Subcutaneous abdominal adipose tissue (tissue), 5 donors: ENCODE results near the gene MED12.
A peak's percentile ranks its signal among the peaks of the same experiment; 100 is the strongest.

Source experiments
- H3K27ac ChIP-seq: one replicate; pipeline ENCODE4 v1.7.0; 2013; ENCODE audit warnings: low read depth, mild to moderate bottlenecking, inconsistent platforms, low read length, moderate library complexity
- H3K27me3 ChIP-seq, 5 donors: one replicate each; pipeline ENCODE4 v1.7.0; 2013; ENCODE audit warnings: low read length in 5 of 5, inconsistent platforms in 1 of 5; ENCODE audit not compliant: control insufficient read depth in 5 of 5, insufficient read depth in 4 of 5
- H3K36me3 ChIP-seq, 5 donors: one replicate each; pipeline ENCODE4 v1.7.0; 2013; ENCODE audit warnings: low read length in 5 of 5; ENCODE audit not compliant: control insufficient read depth in 5 of 5, insufficient read depth in 5 of 5
- H3K4me1 ChIP-seq, 5 donors: one replicate each; pipeline ENCODE4 v1.7.0; 2013; ENCODE audit warnings: low read length in 5 of 5, mild to moderate bottlenecking in 3 of 5, moderate library complexity in 1 of 5; ENCODE audit not compliant: control insufficient read depth in 5 of 5, insufficient read depth in 5 of 5
- H3K4me3 ChIP-seq, 5 donors: one replicate each; pipeline ENCODE4 v1.7.0; 2013; ENCODE audit warnings: low read length in 5 of 5, low read depth in 1 of 5
- H3K9ac ChIP-seq, 5 donors: one replicate each; pipeline ENCODE4 v1.7.0; 2013; ENCODE audit warnings: low read length in 5 of 5, mild to moderate bottlenecking in 4 of 5, moderate library complexity in 3 of 5
- H3K9me3 ChIP-seq, 5 donors: one replicate each; pipeline ENCODE4 v1.7.0; 2013; ENCODE audit warnings: low read length in 5 of 5; ENCODE audit not compliant: control insufficient read depth in 5 of 5
- donor health status: healthy.
- donor health status: healthy.
- donor health status: healthy.
- donor health status: healthy.
- donor health status: healthy.

MED12 gene

GRCh38 chrX:71181910-71182799 is 63.8 kb downstream of the MED12 start:
- Histone ChIP-seq H3K27me3 (peaks cover 0 to 8% (median 5%) of the 10 kb centered on the region in 5 donors), H3K27ac (peak overlapping the region; percentile 91), H3K4me3 (peak overlapping the region; percentile 64 to 75 (median 68)), H3K9ac (peak overlapping the region; percentile 52 to 79 (median 70)), H3K9me3 (no peaks in the 10 kb centered on the region), H3K4me1 (peaks cover 0 to 11% (median 7%) of the 10 kb centered on the region in 5 donors), H3K36me3 (no peaks in the 10 kb centered on the region)

DNA sequence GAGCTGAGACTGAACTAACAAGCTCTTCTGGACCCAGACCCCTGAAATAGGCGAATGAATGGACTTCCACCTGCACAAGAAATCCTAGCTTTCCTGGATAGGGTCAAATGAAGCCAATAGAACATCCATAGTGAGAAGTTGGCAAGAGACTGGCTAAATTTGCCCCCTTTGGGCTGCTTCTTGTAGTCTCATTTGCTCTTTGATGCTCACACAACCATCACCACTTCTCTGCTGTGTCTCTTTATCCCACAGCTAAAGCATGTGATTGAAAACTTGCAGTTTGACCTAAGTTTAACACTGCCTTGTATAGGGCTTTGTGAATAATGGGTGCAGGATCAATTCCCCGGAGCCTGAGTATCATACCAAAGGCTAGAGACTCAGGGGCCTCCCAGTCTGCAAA is 64.5 kb downstream of the MED12 start:
- Histone ChIP-seq H3K4me1 (peaks cover 0 to 11% (median 7%) of the 10 kb centered on the region in 5 donors), H3K27ac (peak overlapping the region; percentile 91), H3K36me3 (no peaks in the 10 kb centered on the region), H3K27me3 (peaks cover 0 to 8% (median 5%) of the 10 kb centered on the region in 5 donors), H3K9me3 (no peaks in the 10 kb centered on the region), H3K9ac (peak overlapping the region in 4 of 5 donors; percentile 43 to 79 (median 74)), H3K4me3 (peak overlapping the region; percentile 59 to 75 (median 65))

DNA sequence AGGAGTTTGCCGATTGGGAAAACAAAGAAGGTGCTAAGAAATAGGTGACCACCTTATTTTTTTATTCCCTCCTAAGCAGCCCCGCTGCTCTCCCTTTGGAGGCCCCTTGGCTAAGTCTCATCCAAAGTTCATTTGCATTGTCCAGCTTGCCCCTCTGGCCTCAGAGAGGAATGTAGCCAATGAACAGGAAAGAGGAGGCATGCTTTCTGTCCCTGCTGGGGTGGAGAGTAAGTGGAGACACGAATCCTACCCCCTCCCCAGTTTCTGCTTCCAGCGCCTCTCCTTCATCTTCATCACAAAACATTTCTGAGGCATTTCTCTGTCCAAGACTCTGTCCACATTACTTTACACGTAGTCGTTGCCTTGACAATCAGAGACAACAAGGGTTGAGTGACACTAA is 64.9 kb downstream of the MED12 start:
- Histone ChIP-seq H3K9ac (no peak overlapping the region), H3K9me3 (no peaks in the 10 kb centered on the region), H3K36me3 (no peaks in the 10 kb centered on the region), H3K27ac (no peak overlapping the region), H3K27me3 (peaks cover 0 to 8% (median 5%) of the 10 kb centered on the region in 5 donors), H3K4me1 (peaks cover 0 to 11% (median 7%) of the 10 kb centered on the region in 5 donors), H3K4me3 (no peak overlapping the region)

DNA sequence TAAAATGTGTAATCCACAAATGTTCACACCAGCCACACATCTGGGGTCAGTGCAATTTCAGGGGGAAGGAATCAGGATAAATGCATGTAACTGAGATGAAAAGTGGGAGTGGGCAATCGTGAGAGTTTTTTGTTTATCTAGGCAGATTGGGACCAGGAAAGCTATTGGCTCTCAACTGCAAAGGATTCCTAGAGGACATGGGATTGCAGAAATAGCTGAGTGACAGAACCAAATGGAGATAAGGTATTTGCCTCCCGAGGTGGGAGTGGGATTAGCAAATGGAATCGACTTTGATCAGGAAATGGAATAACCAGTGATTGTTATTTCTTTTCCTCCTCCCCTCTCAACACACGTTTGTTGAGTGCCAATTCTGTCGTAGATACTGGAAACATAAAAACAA is 65.7 kb downstream of the MED12 start:
- Histone ChIP-seq H3K4me1 (peaks cover 0 to 11% (median 7%) of the 10 kb centered on the region in 5 donors), H3K4me3 (no peak overlapping the region), H3K9me3 (no peaks in the 10 kb centered on the region), H3K36me3 (no peaks in the 10 kb centered on the region), H3K27me3 (peaks cover 0 to 8% (median 5%) of the 10 kb centered on the region in 5 donors), H3K9ac (no peak overlapping the region), H3K27ac (no peak overlapping the region)

DNA sequence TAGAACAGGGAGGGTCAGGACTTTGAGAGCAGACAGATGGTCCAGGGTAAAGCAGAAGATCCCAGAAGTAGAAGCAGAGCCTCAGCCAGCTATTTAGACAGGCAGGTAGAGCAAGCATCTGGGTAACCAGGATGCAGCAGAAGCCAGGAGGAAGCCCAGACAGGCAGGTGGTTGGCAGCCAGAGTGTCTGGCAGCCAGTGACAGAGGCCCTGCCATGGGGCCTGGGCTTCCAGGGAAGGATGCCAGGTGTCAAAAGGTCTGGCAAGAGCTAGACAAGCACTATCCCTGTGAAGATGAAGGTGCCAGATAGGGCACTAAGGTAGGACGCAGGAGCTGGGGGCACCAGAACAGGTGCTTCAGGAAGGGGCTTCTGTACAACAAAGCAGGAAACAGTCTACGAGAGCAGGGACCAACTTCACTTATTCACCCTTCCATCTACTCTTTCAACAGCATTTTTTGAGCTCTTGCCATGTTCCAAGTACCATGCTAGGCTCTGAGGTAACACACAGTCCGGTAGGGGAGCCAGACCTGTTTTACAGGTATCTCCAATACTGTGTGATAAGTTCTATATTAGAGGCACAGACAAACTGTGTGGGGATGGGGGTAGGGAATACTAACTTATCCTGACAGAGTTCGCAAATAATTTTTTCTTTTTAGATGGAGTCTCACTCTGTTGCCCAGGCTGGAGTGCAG is 66.6 kb downstream of the MED12 start:
- H3K9ac ChIP-seq: no peak overlapping the region

DNA sequence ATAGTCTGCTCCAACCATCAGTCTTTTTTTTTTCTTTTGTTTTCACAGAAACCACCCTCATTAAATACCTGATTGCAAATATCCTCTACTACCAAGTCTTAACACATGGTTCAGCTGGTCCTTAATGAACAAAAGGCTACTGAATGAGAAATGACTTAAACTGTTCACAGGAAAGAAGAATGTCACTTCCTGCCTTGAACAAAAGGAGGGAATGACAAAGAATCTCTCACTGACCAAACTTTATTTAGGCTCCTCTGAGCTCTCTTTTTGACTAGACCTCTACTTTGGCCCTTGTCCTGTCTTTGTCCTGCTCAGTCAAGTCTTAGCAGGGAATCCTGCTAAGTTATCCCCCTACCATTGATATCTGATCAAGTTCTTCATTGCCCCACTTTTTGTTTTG is 72.9 kb downstream of the MED12 start:
- no peaks in the 10 kb centered on the region for H3K9me3 ChIP-seq
- H3K27me3 ChIP-seq: peaks cover 0 to 3% (median 0%) of the 10 kb centered on the region in 5 donors
- no peaks in the 10 kb centered on the region for H3K36me3 ChIP-seq
- no peak overlapping the region for H3K4me3 ChIP-seq
- H3K4me1 ChIP-seq: no peaks in the 10 kb centered on the region
- H3K27ac ChIP-seq: no peak overlapping the region
- no peak overlapping the region for H3K9ac ChIP-seq

More for the DNA sequence above, 66.6 kb downstream of the MED12 start:
- Histone ChIP-seq H3K27me3 (peaks cover 0 to 8% (median 5%) of the 10 kb centered on the region in 5 donors), H3K4me3 (no peak overlapping the region), H3K27ac (no peak overlapping the region), H3K4me1 (peaks cover 0 to 11% (median 7%) of the 10 kb centered on the region in 5 donors), H3K9me3 (no peaks in the 10 kb centered on the region), H3K36me3 (no peaks in the 10 kb centered on the region)
